HEK293 (cell line): Measurements from ENCODE around the gene CFAP300.

ENCODE experiments used
- CTCF ChIA-PET: fragments of 350-600 bp; formaldehyde crosslinking; extraction: SDS; loops from one replicate; lab custom pipeline; 2021; ENCODE audit warnings: antibody characterized with exemption; lab: Yijun Ruan, JAX
- POLR2A ChIA-PET: fragments of 300-600 bp; formaldehyde crosslinking; extraction: SDS; loops from one replicate; lab custom pipeline; 2020; ENCODE audit warnings: antibody characterized with exemption, inconsistent platforms; lab: Yijun Ruan, JAX
- H3K27ac ChIP-seq: fragments of 200-500 bp; sonication (Bioruptor generic); 2 replicates; pipeline ENCODE4 v1.5.1; 2014; ENCODE audit warnings: low read depth, low read length, control low read depth, inconsistent platforms; ENCODE audit errors: extremely low read depth
- H3K36me3 ChIP-seq, 2 experiments: fragments of 200-500 bp in 1 of 2; sonication (Bioruptor generic) in 1 of 2; 1 replicate in 1 of 2; 2 replicates in 1 of 2; pipeline ENCODE4 v1.5.1; 2014 to 2017; ENCODE audit warnings: inconsistent platforms in 2 of 2, low read length in 2 of 2; ENCODE audit not compliant: control insufficient read depth in 2 of 2, insufficient read depth in 1 of 2
- H3K4me1 ChIP-seq: fragments of 200-500 bp; sonication (Bioruptor generic); 2 replicates; pipeline ENCODE4 v1.5.1; 2014; ENCODE audit warnings: mild to moderate bottlenecking, low read length, inconsistent platforms; ENCODE audit not compliant: control insufficient read depth, insufficient read depth
- H3K4me3 ChIP-seq: 2 replicates; pipeline ENCODE4 v1.5.1; 2011; ENCODE audit warnings: low read depth, mild to moderate bottlenecking, control low read depth, low read length, moderate library complexity
- H3K9me3 ChIP-seq: fragments of 200-500 bp; sonication (Bioruptor generic); 2 replicates; pipeline ENCODE4 v1.5.1; 2014; ENCODE audit warnings: low read depth, low read length, inconsistent platforms; ENCODE audit not compliant: control insufficient read depth, insufficient read depth
- SP3 ChIP-seq: fragments of 450-650 bp; formaldehyde crosslinking; IDR thresholded peaks from 2 replicates; pipeline ENCODE4 v1.5.1; 2016; ENCODE audit warnings: missing biosample characterization, missing genetic modification characterization
- ZNF114 ChIP-seq: fragments of 450-650 bp; formaldehyde crosslinking; IDR thresholded peaks from 2 replicates; pipeline ENCODE4 v1.5.0; 2017; ENCODE audit warnings: missing biosample characterization, missing genetic modification characterization
- ZNF211 ChIP-seq: fragments of 450-650 bp; formaldehyde crosslinking; IDR thresholded peaks from 2 replicates; pipeline ENCODE4 v1.5.1; 2016; ENCODE audit warnings: low read depth, missing biosample characterization, missing genetic modification characterization
- ZNF302 ChIP-seq: fragments of 450-650 bp; formaldehyde crosslinking; IDR thresholded peaks from 2 replicates; pipeline ENCODE4 v1.5.1; 2016; ENCODE audit warnings: missing biosample characterization, missing genetic modification characterization, low read depth
- ZNF324 ChIP-seq: fragments of 450-650 bp; formaldehyde crosslinking; IDR thresholded peaks from 2 replicates; pipeline ENCODE4 v1.5.1; 2016; ENCODE audit warnings: missing biosample characterization, missing genetic modification characterization
- ZNF514 ChIP-seq: fragments of 450-650 bp; formaldehyde crosslinking; IDR thresholded peaks from 2 replicates; pipeline ENCODE4 v1.5.1; 2016; ENCODE audit warnings: missing biosample characterization, missing genetic modification characterization
- ZNF555 ChIP-seq: fragments of 450-650 bp; formaldehyde crosslinking; conservative IDR thresholded peaks from 2 replicates; pipeline ENCODE4 v1.5.1; 2017; ENCODE audit warnings: missing biosample characterization, mild to moderate bottlenecking, missing genetic modification characterization, inconsistent platforms
- ZNF623 ChIP-seq: fragments of 450-650 bp; formaldehyde crosslinking; IDR thresholded peaks from 2 replicates; pipeline ENCODE4 v1.5.1; 2016; ENCODE audit warnings: missing biosample characterization, missing genetic modification characterization
- ZNF624 ChIP-seq: fragments of 450-650 bp; formaldehyde crosslinking; IDR thresholded peaks from 2 replicates; pipeline ENCODE4 v1.5.1; 2017; ENCODE audit warnings: missing biosample characterization, missing genetic modification characterization
- ZNF830 ChIP-seq: fragments of 450-650 bp; IDR thresholded peaks from 2 replicates; pipeline ENCODE4 v1.5.0; 2018; ENCODE audit warnings: missing biosample characterization, missing genetic modification characterization, low read depth, mild to moderate bottlenecking, moderate library complexity
- ZNF843 ChIP-seq: fragments of 450-650 bp; formaldehyde crosslinking; IDR thresholded peaks from 2 replicates; pipeline ENCODE4 v1.5.1; 2016; ENCODE audit warnings: missing biosample characterization, missing genetic modification characterization
- ZSCAN30 ChIP-seq: fragments of 450-650 bp; IDR thresholded peaks from 2 replicates; pipeline ENCODE4 v1.5.1; 2018; ENCODE audit warnings: missing biosample characterization, mild to moderate bottlenecking, missing genetic modification characterization, moderate library complexity
- TF ChIP-seq, protein P1 (sequence below): fragments of 450-650 bp; formaldehyde crosslinking; IDR thresholded peaks from 2 replicates; pipeline ENCODE4 v1.5.1; 2016; ENCODE audit warnings: missing biosample characterization, missing genetic modification characterization, low read depth
- TF ChIP-seq, protein P2 (sequence below): fragments of 450-650 bp; formaldehyde crosslinking; IDR thresholded peaks from 2 replicates; pipeline ENCODE4 v1.5.1; 2017; ENCODE audit warnings: missing biosample characterization, missing genetic modification characterization
- TF ChIP-seq, protein P3 (sequence below): fragments of 450-650 bp; formaldehyde crosslinking; conservative IDR thresholded peaks from 2 replicates; pipeline ENCODE4 v1.5.1; 2016; ENCODE audit warnings: low read depth, missing biosample characterization, missing genetic modification characterization
- TF ChIP-seq, protein P4 (sequence below): fragments of 450-650 bp; formaldehyde crosslinking; optimal IDR thresholded peaks from 2 replicates; pipeline ENCODE3; 2016; ENCODE audit warnings: missing biosample characterization, mild to moderate bottlenecking, missing genetic modification characterization
- TF ChIP-seq, protein P5 (sequence below): fragments of 450-650 bp; formaldehyde crosslinking; IDR thresholded peaks from 2 replicates; pipeline ENCODE4 v1.5.1; 2016; ENCODE audit warnings: missing biosample characterization, missing genetic modification characterization, borderline replicate concordance
- TF ChIP-seq, protein P6 (sequence below): fragments of 450-650 bp; formaldehyde crosslinking; IDR thresholded peaks from 2 replicates; pipeline ENCODE4 v1.5.1; 2016; ENCODE audit warnings: missing biosample characterization, missing genetic modification characterization

Gene CFAP300

DNA sequence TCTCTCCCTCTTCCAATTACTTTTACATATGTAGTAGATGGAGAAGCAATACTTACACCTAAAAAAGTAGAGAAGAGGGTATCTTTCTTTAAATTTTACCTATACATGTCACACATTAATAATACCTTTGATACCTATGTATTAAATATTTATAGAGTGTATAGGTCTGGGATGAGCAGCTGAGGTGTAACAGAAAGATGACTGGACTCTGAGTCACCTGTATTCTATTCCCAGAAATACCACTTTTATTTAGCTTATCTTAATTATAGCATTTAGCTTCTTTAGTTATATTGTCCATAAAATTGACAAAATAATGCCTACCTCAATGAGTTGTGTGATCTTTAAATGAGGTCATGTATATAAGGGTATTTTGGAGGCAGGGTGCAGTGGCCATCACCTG lies 32.4 kb downstream of the CFAP300 start (continued):
- TF ChIP-seq, protein P1, sequence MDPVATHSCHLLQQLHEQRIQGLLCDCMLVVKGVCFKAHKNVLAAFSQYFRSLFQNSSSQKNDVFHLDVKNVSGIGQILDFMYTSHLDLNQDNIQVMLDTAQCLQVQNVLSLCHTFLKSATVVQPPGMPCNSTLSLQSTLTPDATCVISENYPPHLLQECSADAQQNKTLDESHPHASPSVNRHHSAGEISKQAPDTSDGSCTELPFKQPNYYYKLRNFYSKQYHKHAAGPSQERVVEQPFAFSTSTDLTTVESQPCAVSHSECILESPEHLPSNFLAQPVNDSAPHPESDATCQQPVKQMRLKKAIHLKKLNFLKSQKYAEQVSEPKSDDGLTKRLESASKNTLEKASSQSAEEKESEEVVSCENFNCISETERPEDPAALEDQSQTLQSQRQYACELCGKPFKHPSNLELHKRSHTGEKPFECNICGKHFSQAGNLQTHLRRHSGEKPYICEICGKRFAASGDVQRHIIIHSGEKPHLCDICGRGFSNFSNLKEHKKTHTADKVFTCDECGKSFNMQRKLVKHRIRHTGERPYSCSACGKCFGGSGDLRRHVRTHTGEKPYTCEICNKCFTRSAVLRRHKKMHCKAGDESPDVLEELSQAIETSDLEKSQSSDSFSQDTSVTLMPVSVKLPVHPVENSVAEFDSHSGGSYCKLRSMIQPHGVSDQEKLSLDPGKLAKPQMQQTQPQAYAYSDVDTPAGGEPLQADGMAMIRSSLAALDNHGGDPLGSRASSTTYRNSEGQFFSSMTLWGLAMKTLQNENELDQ (tag by site-specific recombination) = no peak
- TF ChIP-seq ZNF555 (tag by site-specific recombination) = no peak
- no peak for TF ChIP-seq ZNF830 (tag by site-specific recombination)
- no peak for TF ChIP-seq ZNF302 (tag by site-specific recombination)
- no peak for TF ChIP-seq ZNF843 (tag by site-specific recombination)
- TF ChIP-seq ZNF114 (tag by site-specific recombination) = no peak
- TF ChIP-seq, protein P2, sequence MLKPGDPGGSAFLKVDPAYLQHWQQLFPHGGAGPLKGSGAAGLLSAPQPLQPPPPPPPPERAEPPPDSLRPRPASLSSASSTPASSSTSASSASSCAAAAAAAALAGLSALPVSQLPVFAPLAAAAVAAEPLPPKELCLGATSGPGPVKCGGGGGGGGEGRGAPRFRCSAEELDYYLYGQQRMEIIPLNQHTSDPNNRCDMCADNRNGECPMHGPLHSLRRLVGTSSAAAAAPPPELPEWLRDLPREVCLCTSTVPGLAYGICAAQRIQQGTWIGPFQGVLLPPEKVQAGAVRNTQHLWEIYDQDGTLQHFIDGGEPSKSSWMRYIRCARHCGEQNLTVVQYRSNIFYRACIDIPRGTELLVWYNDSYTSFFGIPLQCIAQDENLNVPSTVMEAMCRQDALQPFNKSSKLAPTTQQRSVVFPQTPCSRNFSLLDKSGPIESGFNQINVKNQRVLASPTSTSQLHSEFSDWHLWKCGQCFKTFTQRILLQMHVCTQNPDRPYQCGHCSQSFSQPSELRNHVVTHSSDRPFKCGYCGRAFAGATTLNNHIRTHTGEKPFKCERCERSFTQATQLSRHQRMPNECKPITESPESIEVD (tag by site-specific recombination) = no peak
- no peak for TF ChIP-seq ZNF324 (tag by site-specific recombination)
- TF ChIP-seq, protein P3, sequence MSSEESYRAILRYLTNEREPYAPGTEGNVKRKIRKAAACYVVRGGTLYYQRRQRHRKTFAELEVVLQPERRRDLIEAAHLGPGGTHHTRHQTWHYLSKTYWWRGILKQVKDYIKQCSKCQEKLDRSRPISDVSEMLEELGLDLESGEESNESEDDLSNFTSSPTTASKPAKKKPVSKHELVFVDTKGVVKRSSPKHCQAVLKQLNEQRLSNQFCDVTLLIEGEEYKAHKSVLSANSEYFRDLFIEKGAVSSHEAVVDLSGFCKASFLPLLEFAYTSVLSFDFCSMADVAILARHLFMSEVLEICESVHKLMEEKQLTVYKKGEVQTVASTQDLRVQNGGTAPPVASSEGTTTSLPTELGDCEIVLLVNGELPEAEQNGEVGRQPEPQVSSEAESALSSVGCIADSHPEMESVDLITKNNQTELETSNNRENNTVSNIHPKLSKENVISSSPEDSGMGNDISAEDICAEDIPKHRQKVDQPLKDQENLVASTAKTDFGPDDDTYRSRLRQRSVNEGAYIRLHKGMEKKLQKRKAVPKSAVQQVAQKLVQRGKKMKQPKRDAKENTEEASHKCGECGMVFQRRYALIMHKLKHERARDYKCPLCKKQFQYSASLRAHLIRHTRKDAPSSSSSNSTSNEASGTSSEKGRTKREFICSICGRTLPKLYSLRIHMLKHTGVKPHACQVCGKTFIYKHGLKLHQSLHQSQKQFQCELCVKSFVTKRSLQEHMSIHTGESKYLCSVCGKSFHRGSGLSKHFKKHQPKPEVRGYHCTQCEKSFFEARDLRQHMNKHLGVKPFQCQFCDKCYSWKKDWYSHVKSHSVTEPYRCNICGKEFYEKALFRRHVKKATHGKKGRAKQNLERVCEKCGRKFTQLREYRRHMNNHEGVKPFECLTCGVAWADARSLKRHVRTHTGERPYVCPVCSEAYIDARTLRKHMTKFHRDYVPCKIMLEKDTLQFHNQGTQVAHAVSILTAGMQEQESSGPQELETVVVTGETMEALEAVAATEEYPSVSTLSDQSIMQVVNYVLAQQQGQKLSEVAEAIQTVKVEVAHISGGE = no peak

DNA sequence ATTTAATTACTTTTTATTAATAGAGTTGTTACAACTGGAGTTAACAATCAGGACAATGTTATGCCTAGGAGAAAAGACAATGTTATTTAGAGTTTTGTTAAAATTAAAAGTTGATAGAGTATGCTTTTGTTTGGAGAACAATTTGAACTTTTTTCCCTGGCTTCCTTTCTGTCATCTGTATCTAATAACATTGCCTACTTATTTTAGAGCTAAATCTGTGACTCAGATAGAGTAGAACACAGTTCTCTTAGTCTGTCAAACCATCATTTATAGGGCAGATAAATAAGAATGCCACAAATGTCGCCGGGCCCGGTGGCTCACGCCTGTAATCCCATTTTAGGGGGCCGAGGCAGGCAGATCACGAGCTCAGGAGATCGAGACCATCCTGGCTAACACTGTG lies 34.1 kb downstream of the CFAP300 start:
- Histone ChIP-seq H3K4me1 (no peaks in the 10 kb centered on the region), H3K36me3 (no peaks in the 10 kb centered on the region), H3K4me3 (no peak overlapping the region), H3K27ac (no peak overlapping the region), H3K9me3 (no peaks in the 10 kb centered on the region)
- TF ChIP-seq ZSCAN30 (tag by site-specific recombination) (no peak), ZNF514 (tag by site-specific recombination) (no peak), ZNF211 (tag by site-specific recombination) (no peak), SP3 (no peak), ZNF623 (tag by site-specific recombination) (no peak), ZNF114 (tag by site-specific recombination) (no peak), ZNF624 (no peak)
- TF ChIP-seq, protein P4, sequence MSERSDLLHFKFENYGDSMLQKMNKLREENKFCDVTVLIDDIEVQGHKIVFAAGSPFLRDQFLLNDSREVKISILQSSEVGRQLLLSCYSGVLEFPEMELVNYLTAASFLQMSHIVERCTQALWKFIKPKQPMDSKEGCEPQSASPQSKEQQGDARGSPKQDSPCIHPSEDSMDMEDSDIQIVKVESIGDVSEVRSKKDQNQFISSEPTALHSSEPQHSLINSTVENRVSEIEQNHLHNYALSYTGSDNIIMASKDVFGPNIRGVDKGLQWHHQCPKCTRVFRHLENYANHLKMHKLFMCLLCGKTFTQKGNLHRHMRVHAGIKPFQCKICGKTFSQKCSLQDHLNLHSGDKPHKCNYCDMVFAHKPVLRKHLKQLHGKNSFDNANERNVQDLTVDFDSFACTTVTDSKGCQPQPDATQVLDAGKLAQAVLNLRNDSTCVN (tag by site-specific recombination) = no peak
- TF ChIP-seq, protein P5, sequence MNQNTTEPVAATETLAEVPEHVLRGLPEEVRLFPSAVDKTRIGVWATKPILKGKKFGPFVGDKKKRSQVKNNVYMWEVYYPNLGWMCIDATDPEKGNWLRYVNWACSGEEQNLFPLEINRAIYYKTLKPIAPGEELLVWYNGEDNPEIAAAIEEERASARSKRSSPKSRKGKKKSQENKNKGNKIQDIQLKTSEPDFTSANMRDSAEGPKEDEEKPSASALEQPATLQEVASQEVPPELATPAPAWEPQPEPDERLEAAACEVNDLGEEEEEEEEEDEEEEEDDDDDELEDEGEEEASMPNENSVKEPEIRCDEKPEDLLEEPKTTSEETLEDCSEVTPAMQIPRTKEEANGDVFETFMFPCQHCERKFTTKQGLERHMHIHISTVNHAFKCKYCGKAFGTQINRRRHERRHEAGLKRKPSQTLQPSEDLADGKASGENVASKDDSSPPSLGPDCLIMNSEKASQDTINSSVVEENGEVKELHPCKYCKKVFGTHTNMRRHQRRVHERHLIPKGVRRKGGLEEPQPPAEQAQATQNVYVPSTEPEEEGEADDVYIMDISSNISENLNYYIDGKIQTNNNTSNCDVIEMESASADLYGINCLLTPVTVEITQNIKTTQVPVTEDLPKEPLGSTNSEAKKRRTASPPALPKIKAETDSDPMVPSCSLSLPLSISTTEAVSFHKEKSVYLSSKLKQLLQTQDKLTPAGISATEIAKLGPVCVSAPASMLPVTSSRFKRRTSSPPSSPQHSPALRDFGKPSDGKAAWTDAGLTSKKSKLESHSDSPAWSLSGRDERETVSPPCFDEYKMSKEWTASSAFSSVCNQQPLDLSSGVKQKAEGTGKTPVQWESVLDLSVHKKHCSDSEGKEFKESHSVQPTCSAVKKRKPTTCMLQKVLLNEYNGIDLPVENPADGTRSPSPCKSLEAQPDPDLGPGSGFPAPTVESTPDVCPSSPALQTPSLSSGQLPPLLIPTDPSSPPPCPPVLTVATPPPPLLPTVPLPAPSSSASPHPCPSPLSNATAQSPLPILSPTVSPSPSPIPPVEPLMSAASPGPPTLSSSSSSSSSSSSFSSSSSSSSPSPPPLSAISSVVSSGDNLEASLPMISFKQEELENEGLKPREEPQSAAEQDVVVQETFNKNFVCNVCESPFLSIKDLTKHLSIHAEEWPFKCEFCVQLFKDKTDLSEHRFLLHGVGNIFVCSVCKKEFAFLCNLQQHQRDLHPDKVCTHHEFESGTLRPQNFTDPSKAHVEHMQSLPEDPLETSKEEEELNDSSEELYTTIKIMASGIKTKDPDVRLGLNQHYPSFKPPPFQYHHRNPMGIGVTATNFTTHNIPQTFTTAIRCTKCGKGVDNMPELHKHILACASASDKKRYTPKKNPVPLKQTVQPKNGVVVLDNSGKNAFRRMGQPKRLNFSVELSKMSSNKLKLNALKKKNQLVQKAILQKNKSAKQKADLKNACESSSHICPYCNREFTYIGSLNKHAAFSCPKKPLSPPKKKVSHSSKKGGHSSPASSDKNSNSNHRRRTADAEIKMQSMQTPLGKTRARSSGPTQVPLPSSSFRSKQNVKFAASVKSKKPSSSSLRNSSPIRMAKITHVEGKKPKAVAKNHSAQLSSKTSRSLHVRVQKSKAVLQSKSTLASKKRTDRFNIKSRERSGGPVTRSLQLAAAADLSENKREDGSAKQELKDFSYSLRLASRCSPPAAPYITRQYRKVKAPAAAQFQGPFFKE (tag by site-specific recombination) = no peak
- TF ChIP-seq, protein P6, sequence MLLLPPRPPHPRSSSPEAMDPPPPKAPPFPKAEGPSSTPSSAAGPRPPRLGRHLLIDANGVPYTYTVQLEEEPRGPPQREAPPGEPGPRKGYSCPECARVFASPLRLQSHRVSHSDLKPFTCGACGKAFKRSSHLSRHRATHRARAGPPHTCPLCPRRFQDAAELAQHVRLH (tag by site-specific recombination) = no peak
- POLR2A ChIA-PET = no interaction called here
- CTCF ChIA-PET = interaction anchor here (0.7 kb wide), 1 partner anchor 25 kb away, joined by 3 read pairs; no protein-coding TSS in a partner anchor
